Keratinocyte (primary cell): ENCODE measurements around the gene SLC6A9. TPM values are rescaled to one million over a fixed set of nuclear protein-coding genes. Genes with fewer than 3 reads are reported as not detected.

ENCODE experiments used
- DNase-seq: peaks from one replicate; pipeline ENCODE4 v3.0.0-alpha.2; 2011; ENCODE audit warnings: low read depth, missing footprints, low spot score
- FAIRE-seq: peaks from 2 replicates; lab custom pipeline; 2011; peaks lifted over from hg19 to GRCh38; lab: Jason Lieb, UNC
- H2AFZ ChIP-seq: 2 replicates; pipeline ENCODE4 v1.6.0; 2012; ENCODE audit warnings: low read length, control low read depth, inconsistent platforms; ENCODE audit not compliant: control insufficient read depth
- H3K27ac ChIP-seq: 2 replicates; pipeline ENCODE4 v1.5.1; 2011; ENCODE audit warnings: low read length; ENCODE audit not compliant: control insufficient read depth, insufficient read depth
- H3K27me3 ChIP-seq: 3 replicates; pipeline ENCODE4 v1.6.0; 2011; ENCODE audit warnings: low read length; ENCODE audit not compliant: control insufficient read depth, insufficient read depth; ENCODE audit errors: extremely low read depth
- H3K36me3 ChIP-seq, 2 experiments: 2 replicates in 1 of 2; 3 replicates in 1 of 2; pipeline ENCODE4 v1.5.1; 2011; ENCODE audit warnings: low read length in 2 of 2, mild to moderate bottlenecking in 1 of 2; ENCODE audit not compliant: control insufficient read depth in 2 of 2, insufficient read depth in 2 of 2; ENCODE audit errors: extremely low read depth in 1 of 2
- H3K4me1 ChIP-seq: 3 replicates; pipeline ENCODE4 v1.5.1; 2011; ENCODE audit warnings: low read length; ENCODE audit not compliant: control insufficient read depth, insufficient read depth; ENCODE audit errors: extremely low read depth
- H3K4me2 ChIP-seq: 3 replicates; pipeline ENCODE4 v1.6.0; 2011; ENCODE audit warnings: low read depth, low read length; ENCODE audit not compliant: control insufficient read depth, insufficient read depth; ENCODE audit errors: extremely low read depth
- H3K4me3 ChIP-seq, 3 experiments: fragments of 200-600 bp in 1 of 3; sonication (generic) in 1 of 3; 2 replicates in 2 of 3; 3 replicates in 1 of 3; pipeline ENCODE4 v1.5.1; 2011 to 2016; ENCODE audit warnings: low read length in 3 of 3, mild to moderate bottlenecking in 3 of 3, control low read depth in 2 of 3, inconsistent platforms in 1 of 3, low read depth in 1 of 3, mixed read lengths in 1 of 3, mixed run types in 1 of 3, moderate library complexity in 1 of 3; ENCODE audit not compliant: control insufficient read depth in 2 of 3, insufficient read depth in 2 of 3; ENCODE audit errors: extremely low read depth in 1 of 3
- H3K79me2 ChIP-seq: 2 replicates; pipeline ENCODE4 v1.6.0; 2012; ENCODE audit warnings: low read length; ENCODE audit not compliant: control insufficient read depth, insufficient read depth
- H3K9ac ChIP-seq: 3 replicates; pipeline ENCODE4 v1.6.0; 2011; ENCODE audit warnings: low read length; ENCODE audit not compliant: control insufficient read depth, insufficient read depth; ENCODE audit errors: extremely low read depth
- H3K9me1 ChIP-seq: 3 replicates; pipeline ENCODE4 v1.6.0; 2011; ENCODE audit warnings: low read length; ENCODE audit not compliant: control insufficient read depth, insufficient read depth; ENCODE audit errors: extremely low read depth
- H3K9me3 ChIP-seq: 2 replicates; pipeline ENCODE4 v1.5.1; 2012; ENCODE audit warnings: low read depth, low read length; ENCODE audit not compliant: control insufficient read depth
- H4K20me1 ChIP-seq: 3 replicates; pipeline ENCODE4 v1.6.0; 2011; ENCODE audit warnings: low read length; ENCODE audit not compliant: control insufficient read depth, insufficient read depth; ENCODE audit errors: extremely low read depth
- CTCF ChIP-seq, 3 experiments: IDR thresholded peaks in 1 of 3; conservative IDR thresholded peaks in 1 of 3; optimal IDR thresholded peaks in 1 of 3; 2 replicates in 2 of 3; 3 replicates in 1 of 3; pipeline versions ENCODE3 to v1.5.1; 2011; ENCODE audit warnings: low read length in 3 of 3, mild to moderate bottlenecking in 3 of 3, moderate library complexity in 2 of 3, control low read depth in 1 of 3, inconsistent platforms in 1 of 3; ENCODE audit not compliant: insufficient read depth in 2 of 3; ENCODE audit errors: extremely low read depth in 1 of 3
- EZH2 ChIP-seq: IDR thresholded peaks from one replicate; pipeline ENCODE4 v1.6.1; 2012; ENCODE audit warnings: inconsistent platforms, mild to moderate bottlenecking, low read length, moderate library complexity
- dilution Hi-C: fragments of 300-500 bp; cut with MboI; formaldehyde crosslinking; loops from one replicate; pipeline ENCODE4 v1.7.0; 2020; ENCODE audit warnings: low sequenced_read_pairs; ENCODE audit not compliant: extremely low pct_ligation_motif_present
- polyA plus RNA-seq, 5 experiments: library from polyadenylated mRNA; depleted of rRNA in 3 of 5; stranded (reverse) in 3 of 5; stranded (forward) in 1 of 5; unstranded in 1 of 5; fragments of >200 nt; gene quantifications; 1 replicate in 1 of 5; 2 replicates in 3 of 5; 3 replicates in 1 of 5; pipeline versions ENCODE4 v1.2.1 to v1.2.3, GENCODE V29; 2011 to 2012; ENCODE audit warnings: missing spikeins in 2 of 5, low read depth in 1 of 5, low replicate concordance in 1 of 5

SLC6A9 gene
- polyA plus RNA-seq, 1 donor (not counting 4 experiments of a cell fraction or from before 2014, with no cell fraction given): 5.3 TPM

GRCh38 chr1:44025816-44026215 lies 5.4 kb downstream of the SLC6A9 start:
- Histone ChIP-seq H3K36me3 (peaks cover 2 to 16% of the 10 kb centered on the region in 2 experiments), H3K27me3 (no peaks in the 10 kb centered on the region), H3K4me3 (no peak overlapping the region), H3K4me1 (peaks cover 24% of the 10 kb centered on the region), H3K9me3 (no peaks in the 10 kb centered on the region), H3K79me2 (no peaks in the 10 kb centered on the region), H3K9me1 (peaks cover 2% of the 10 kb centered on the region), H2AFZ (no peak overlapping the region), H3K27ac (no peak overlapping the region), H4K20me1 (no peaks in the 10 kb centered on the region), H3K9ac (no peak overlapping the region), H3K4me2 (no peak overlapping the region)
- DNase-seq (no peak), FAIRE-seq (no peak)
- dilution Hi-C loops: no loop called here
- TF ChIP-seq CTCF (optimal IDR thresholded peaks at IDR 0.05 in 1 of 3, IDR thresholded peaks at IDR 0.05 in 1 of 3, conservative IDR thresholded peaks at IDR 0.05 in 1 of 3; ENCODE audit: extremely low read depth in 1 of 3, insufficient read depth in 2 of 3, low read length in 3 of 3) (no peak), EZH2 (no peak)

GRCh38 chr1:44024903-44025525 lies 6.2 kb downstream of the SLC6A9 start:
- no peaks in the 10 kb centered on the region for H3K9me3 ChIP-seq
- H3K9ac ChIP-seq: no peak overlapping the region
- no peak overlapping the region for H3K4me3 ChIP-seq
- H3K4me1 ChIP-seq: peaks cover 24% of the 10 kb centered on the region
- no peaks in the 10 kb centered on the region for H4K20me1 ChIP-seq
- no peaks in the 10 kb centered on the region for H3K79me2 ChIP-seq
- H3K27me3 ChIP-seq: no peaks in the 10 kb centered on the region
- FAIRE-seq (no peak), DNase-seq (no peak)
- H3K9me1 ChIP-seq: peaks cover 2% of the 10 kb centered on the region
- dilution Hi-C loops: no loop called here
- peaks cover 4 to 20% of the 10 kb centered on the region in 2 experiments for H3K36me3 ChIP-seq
- no peak for TF ChIP-seq EZH2
- TF ChIP-seq CTCF (optimal IDR thresholded peaks at IDR 0.05 in 1 of 3, IDR thresholded peaks at IDR 0.05 in 1 of 3, conservative IDR thresholded peaks at IDR 0.05 in 1 of 3; ENCODE audit: extremely low read depth in 1 of 3, insufficient read depth in 2 of 3, low read length in 3 of 3): no peak
- no peak overlapping the region for H3K4me2 ChIP-seq
- H3K27ac ChIP-seq: no peak overlapping the region
- no peak overlapping the region for H2AFZ ChIP-seq
